C1 segment of cervical spinal cord (tissue), 14 donors: Measurements from ENCODE around the gene ZNF691.
"Not testable (repeated sequence)": the region's sequence is repeated elsewhere in the genome, so short reads cannot be mapped to it uniquely, and the experiment has no call there.

ENCODE experiments used
- DNase-seq, 14 donors: peaks; one replicate each; lab custom pipeline; 2025; lab: John Stamatoyannopoulos, UW

The ZNF691 gene

DNA sequence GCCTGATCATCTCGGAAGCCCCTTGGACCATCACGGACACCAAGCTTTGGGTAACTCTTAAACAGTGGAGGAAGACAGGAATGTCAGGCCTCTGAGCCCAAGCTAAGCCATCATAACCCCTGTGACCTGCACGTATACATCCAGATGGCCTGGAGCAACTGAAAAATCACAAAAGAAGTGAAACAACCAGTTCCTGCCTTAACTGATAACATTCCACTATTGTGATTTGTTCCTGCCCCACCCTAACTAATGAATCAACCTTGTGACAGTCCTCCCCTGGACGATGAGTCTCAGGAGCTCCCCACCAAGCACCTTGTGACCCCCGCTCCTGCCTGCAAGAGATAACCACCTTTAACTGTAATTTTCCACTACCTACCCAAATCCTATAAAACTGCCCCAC, 13.0 kb downstream of the ZNF691 start:
- DNase-seq: not testable (repeated sequence)

DNA sequence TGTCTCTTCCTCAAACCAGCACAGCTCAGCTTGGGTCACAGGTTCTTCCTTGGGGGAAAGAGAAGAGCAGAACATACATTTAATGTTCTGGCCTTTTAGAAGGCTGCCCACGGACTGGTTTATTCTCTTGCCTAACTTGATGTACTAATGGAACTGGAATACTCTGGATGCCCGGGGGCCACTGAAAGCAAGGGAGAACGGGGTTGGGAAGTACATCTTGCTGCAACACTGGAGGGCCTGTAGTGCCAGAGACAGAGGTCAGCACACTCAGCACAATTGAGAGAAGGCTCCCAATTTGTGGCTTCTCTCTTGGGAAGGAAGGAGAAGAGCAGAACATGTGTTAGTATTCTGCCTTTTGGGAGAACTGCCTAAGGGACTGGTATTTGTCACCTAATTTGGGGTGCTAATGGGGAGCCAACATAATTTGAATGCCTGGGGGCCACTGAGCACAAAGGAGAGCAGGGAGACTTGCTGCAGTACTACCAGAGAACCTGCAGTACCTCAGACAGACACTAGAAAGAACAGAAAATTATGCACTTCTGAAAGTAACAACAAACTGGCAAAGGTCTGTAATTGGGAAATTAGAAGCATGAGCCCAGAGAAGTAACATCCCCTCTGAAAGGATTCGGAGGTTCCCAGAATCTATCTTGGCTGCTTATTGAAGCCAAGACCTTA, 14.1 kb downstream of the ZNF691 start:
- no peak for DNase-seq

DNA sequence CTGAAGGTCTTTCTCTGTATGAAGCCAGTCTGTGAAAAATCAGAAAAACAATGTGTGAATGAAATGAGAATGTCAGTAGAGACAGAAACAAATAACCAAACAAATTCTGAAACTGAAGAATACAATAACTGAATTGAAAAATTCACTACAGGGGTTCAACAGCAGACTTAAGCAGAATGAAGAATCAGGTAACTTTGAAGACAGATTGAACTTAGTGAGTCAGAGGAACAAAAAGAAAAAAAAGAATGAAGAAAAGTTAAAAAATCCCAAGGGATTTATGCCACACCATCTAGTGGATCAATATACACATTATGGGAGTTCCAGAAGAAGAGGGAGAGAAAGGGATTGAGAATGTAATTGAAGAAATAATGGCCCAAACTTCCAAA, 14.6 kb downstream of the ZNF691 start:
- DNase-seq: no peak

DNA sequence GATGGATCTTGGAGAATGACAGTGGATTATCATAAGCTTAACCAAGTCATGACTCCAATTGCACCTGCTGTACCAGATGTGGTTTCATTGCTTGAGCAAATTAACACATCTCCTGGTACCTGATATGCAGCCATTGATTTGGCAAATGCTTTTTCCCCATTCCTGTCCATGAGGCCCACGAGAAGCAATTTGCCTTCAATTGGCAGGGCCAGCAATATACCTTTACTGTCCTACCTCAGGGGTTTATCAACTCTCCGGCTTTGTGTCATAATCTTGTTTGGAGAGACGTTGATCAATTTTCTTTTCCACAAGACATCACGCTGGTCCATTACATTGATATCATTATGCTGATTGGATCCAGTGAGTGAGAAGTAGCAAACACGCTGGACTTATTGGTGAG, 20.1 kb downstream of the ZNF691 start:
- no peak for DNase-seq

DNA sequence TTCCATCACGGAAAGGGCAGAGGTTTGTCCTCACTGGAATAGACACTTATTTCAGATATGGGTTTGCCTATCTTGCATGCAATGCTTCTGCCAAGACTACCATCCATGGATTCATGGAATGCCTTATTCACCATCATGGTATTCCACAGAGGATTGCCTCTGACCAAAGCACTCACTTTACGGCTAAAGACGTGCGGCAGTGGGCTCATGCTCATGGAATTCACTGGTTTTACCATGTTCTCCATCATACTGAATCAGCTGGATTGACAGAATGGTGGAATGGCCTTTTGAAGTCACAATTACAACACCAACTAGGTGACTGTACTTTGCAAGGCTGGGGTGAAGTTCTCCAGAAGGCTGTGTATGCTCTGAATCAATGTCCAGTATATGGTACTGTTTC, 22.1 kb downstream of the ZNF691 start:
- DNase-seq: not testable (repeated sequence)

DNA sequence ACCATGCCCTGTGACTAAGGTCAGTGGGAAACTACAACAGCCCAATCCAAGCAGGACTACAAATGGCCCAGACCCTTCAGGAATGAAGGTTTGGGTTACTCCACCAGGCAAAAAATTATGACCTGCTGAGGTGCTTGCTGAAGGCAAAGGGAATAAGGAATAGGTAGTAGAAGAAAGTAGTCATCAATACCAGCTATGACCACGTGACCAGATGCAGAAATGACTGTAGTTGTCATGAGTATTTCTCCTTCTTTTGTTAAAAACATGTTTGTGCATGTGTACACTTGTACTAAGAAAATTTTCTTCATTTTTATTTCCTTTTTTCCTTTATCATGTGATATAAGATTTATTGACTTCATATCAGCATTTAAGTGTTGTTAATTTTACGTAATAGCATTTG, 22.8 kb downstream of the ZNF691 start:
- DNase-seq: not testable (repeated sequence)

DNA sequence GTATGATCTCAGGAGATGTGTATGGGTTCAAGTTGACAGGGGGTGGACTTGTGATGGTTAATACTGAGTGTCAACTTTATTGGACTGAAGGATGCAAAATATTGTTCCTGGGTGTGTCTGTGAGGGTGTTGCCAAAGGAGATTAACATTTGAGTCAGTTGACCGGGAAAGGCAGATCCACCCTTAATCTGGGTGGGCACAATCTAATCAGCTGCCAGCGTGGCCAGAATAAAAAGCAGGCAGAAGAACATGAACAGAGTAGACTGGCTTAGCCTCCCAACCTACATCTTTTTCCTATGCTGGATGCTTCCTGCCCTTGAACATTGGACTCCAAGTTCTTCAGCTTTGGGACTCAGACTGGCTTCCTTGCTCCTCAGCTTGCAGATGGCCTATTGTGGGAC, 23.3 kb downstream of the ZNF691 start:
- not testable (repeated sequence) for DNase-seq

DNA sequence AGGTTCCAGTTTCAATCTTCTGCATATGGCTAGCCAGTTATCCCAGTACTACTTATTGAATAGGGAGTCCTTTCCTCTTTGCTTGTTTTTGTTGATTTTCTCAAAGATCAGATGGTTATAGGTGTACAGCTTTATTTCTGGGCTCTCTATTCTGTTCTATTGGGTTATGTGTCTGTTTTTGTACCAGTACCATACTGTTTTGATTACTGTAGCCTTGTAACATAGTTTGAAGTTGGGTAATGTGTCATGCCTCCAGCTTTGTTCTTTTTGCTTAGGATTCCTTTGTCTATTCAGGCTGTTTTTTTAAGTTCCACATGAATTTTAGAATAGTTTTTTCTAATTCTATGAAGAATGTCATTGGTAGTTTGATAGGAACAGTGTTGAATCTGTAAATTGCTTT, 26.7 kb downstream of the ZNF691 start:
- DNase-seq: not testable (repeated sequence)

DNA sequence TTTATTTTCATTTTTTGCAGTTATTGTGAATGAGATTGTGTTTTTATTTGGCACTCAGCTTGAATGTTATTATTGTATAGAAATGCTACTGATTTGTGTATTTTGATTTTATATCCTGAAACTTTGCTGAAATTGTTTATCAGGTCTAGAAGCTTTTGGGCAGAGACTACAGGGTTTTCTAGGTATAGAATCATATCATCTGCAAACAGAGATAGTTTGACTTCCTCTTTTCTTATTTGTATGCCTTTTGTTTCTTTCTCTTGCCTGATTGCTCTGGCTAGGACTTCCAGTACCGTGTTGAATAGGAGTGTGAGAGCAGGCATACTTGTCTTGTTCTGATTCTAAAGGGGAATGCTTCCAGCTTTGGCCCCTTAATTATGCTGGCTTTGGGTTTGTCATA, 27.3 kb downstream of the ZNF691 start:
- DNase-seq: no peak

DNA sequence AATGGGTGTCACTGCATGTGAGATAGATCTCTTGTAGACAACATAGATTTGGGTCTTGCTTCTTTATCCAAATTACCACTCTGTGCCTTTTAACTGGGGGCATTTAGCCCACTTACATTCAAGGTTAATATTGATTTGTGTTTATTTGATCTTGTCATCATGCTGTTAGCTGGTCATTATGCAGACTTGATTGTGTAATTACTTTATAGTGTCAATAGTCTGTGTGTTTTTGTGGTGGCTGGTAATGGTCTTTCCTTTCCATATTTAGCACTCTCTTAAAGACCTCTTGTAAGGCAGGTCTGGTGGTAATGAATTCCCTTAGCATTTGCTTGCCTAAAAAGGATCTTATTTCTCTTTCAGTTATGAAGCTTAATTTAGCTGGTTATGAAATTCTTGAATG, 29.6 kb downstream of the ZNF691 start:
- no peak for DNase-seq

DNA sequence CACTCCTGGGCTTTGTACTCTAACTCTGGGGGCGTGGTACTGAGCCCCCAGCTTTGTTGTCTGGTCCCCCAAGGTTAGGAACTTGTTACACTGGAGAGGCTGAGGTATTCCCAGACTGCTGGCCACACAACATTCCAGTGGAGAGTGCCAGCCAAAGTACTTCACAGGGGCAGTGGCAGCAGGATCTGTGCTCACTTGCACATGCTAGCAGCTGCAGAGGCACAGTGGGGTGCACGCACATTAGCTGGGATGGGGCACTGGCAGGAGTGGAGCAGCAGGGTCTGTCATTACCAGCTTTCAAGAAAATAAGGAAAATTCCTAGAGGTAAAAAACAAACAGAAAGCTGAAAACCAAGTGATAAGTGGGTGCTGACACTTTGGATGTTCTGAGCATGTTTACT, 31.0 kb downstream of the ZNF691 start:
- DNase-seq: no peak

DNA sequence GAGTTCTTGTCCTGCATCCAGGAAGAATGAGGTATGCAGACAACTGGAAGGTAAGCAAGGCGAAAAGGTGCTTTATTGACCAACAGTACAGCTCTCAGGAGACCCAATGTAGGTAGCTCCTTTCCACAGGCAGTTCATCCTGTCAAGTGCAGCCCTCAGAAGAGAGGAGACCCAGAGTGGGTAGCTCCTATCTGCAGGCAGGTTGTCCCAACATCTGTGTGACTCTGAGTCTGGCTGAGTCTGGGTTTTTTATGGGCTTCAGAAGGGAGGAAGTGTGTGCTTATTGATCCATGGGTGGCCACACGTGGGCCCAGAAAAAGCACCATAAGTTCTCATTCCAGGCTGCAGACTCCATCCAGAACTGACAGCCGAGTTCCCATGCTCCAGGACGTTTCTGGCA, 34.0 kb downstream of the ZNF691 start:
- DNase-seq: no peak

DNA sequence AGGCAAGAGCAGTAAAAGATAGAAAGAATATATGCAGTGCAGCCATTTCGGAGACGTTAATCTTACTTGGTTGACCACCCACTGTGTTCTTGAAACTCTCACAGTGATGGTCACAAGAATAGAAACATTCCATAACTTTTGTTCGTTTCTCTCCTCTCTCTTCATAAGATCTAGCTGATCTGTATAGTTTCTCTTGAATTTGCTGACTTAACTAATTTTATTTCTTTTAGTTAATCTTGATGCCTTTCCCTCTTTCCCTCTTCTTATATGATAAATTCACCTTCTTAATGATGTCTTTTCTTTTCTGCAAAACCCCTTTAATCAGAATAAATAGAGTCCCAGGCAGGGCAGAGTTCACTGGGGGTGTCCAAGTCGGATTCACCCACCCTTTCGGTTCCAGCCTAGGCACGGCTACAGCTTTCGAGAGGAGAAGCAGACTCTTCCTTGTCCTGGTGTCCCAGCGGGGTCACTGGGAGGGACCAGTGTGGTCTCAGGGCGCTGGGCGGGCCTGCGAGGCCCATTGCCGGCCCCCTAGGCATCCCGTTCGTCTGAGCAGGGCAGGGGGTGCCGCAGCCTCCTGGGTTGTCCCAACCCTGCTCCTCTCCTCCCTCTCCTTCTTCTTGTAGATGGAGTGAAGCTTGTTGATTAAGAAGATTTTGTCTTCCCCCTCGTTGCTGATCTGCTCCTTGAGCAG, 39.8 kb downstream of the ZNF691 start:
- DNase-seq: no peak

DNA sequence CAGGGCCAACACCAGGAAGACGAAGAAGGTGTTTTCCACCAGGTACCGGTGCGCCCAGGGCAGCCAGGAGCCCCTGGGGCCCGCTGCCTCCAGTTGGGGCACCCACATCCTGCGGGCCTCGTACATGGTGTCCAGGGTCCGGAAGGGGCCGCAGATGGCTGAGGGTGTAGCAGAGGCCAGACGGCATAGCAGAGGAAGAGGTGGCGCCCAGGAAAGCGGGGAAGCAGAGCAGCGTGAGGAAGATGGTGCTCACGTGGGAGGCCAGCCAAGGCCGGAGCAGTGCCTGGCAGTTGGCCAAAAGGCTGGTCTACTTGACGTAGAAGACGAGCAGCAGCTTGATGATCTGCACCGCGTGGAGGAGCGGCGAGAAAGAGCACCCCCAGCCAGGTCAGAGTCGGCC, 40.4 kb downstream of the ZNF691 start:
- no peak for DNase-seq

DNA sequence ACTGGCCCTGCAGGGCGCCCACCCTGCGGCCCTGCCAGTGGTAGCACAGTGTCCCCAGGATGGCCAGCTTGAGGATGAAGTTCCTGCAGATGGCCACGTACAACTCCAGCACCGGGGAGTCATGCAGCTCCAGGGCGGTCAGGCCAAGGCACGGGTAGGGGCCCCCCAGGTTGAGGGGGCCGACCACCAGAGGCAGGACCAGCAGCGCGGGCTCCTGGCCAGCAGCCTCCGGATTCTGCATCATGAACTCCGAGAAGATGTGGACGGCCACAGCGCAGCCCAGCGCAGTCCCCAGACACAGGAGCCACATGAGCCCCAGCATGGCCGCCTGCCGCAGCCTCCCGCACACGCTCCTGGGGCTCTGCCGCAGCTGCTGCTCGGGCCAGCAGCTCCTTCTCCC, 41.0 kb downstream of the ZNF691 start:
- no peak for DNase-seq

DNA sequence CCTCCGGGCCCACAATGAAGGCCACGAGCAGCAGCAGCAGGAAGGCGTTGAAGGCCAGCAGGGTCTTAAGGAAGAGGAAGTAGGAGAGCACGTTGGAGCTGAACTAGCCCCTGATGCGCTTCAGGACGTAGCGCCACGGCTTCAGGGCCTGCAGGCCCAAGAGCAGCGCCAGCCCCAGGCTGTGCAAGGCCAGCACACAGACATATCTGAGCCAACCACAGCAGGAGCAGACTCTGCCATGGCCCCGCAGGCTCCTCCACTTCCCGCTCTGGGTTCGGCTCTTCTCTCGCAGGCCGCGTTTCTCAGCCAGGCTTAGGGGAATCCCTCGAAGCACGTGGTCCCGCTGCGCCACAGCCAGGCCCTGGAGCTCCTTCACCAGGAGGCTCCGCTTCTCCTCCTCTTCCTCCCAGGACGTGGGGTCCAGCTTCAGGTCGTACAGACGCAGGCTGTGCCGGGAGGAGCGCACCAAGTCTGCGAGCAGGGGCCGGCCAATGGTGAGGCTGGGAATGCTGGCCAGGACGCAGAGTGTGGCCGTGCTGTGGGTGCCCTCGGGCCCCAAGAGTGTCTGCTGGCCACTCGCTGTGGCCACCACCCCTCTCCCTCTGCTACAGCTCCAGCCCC, 41.7 kb downstream of the ZNF691 start:
- DNase-seq: no peak

DNA sequence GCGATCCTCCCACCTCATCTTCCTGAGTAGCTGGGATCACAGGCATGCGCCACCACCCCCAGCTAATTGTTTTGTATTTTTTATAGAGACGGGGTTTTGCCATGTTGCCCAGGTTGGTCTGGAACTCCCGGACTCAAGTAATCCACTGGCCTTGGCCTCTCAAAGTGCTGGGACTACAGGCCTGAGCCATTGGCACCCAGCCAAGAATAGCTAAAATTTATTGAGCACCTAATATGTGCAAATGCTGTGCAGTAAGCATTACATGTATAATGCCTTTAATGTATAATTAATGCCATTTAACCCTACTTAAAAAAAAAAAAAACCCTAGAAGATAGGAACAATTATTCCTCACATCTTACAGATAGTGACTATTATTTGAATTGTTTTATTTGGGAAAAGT, 42.9 kb downstream of the ZNF691 start:
- no peak for DNase-seq

DNA sequence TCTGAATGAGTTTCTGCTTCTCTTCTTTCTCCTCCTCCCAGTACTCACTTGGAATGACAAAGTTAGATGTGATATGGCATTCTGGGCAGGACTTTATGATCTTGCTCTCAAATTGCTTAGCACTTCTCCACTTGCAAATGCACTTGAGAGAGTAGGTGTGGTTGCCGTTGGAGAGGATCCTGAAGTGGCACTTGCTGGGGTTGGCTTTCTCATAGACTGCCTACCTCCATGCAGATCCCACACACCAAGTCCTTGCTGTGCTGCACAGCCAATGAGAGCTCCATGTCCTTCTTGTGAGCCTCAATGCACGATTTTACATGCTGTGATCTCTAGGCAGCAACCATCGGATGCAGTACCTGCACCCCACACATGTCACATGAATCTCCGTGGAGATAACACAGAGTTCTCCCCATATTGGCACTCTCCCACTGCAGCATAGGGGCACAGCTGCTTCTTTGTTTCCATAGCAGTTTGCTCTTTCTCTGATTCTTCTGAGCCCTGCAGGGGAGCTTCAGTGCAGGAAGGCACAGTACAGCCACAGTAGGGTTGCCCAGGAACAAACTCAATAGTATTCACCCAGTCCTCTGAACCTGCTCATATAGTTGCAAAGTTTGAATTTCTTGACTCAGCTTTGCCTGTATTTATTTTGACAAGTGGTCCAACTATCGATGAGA, 45.2 kb downstream of the ZNF691 start:
- peak in 1 of 14 donors; percentile 4 for DNase-seq

DNA sequence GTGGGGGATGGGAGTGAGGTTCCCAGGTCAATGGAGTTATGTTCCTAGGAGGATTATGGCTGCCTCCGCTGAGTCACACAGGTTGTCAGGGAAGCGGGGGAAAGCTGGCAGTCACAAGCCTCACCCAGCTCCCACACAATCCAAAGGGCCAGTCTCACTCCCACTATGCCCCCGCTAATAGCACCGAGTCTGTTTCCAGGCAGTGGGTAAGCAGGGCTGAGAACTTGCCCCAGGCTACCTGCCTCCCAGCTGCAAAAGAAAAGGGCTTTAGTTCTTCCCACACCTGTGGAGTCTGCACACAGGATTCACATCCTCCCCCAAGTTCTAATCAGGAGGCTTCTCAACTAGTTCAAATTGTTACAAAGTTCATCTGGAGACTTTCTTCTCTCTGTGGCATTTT, 53.5 kb downstream of the ZNF691 start:
- not testable (repeated sequence) for DNase-seq
